Measurements from ENCODE around the gene PCDHGA1.

The PCDHGA1 gene

GRCh38 chr5:141514330-141515133 lies 184.2 kb downstream of the PCDHGA1 start:
- DNase-seq (ENCODE audit: extremely low spot score): no peak
- POLR2A ChIA-PET: no interaction called here
- TF ChIP-seq TARDBP (IDR thresholded peaks at IDR 0.05) (no peak), ELF4 (IDR thresholded peaks at IDR 0.05) (no peak), ZNF384 (IDR thresholded peaks at IDR 0.05) (no peak), CTBP1 (IDR thresholded peaks at IDR 0.05; ENCODE audit: borderline replicate concordance) (no peak)
- CTCF ChIA-PET: interaction anchor here (0.6 to 3.3 kb wide), 5 partner anchors 10 to 270 kb away, joined by 3 to 16 read pairs (median 6); partner anchors contain the start of genes PCDHB15 and PCDHGA11

GRCh38 chr5:141515141-141515540 lies 184.8 kb downstream of the PCDHGA1 start:
- TF ChIP-seq ZNF384 (IDR thresholded peaks at IDR 0.05) (no peak), LEF1 (IDR thresholded peaks at IDR 0.05; ENCODE audit: borderline replicate concordance) (no peak), SUZ12 (IDR thresholded peaks at IDR 0.05) (no peak), FOXA1 (IDR thresholded peaks at IDR 0.05) (no peak), ARNT (IDR thresholded peaks at IDR 0.05) (no peak), PKNOX1 (IDR thresholded peaks at IDR 0.05) (no peak), HDGF (IDR thresholded peaks at IDR 0.05; ENCODE audit: borderline replicate concordance) (no peak), ELF4 (IDR thresholded peaks at IDR 0.05) (no peak), L3MBTL2 (conservative IDR thresholded peaks at IDR 0.05) (no peak)
- ChIA-PET POLR2A (no interaction called here), CTCF (interaction anchor here (0.6 to 3.3 kb wide), 5 partner anchors 9 to 104 kb away, joined by 3 to 16 read pairs (median 8); partner anchors contain the start of gene PCDHGA11)
- DNase-seq (ENCODE audit: extremely low spot score): no peak

- DNase-seq (ENCODE audit: extremely low spot score): no peak
- CTCF ChIA-PET: interaction anchor here (0.6 to 3.3 kb wide), 4 partner anchors 8 to 95 kb away, joined by 3 to 16 read pairs (median 9); partner anchors contain the start of gene PCDHGA11
- no peak for TF ChIP-seq ARNT (IDR thresholded peaks at IDR 0.05)
- no peak for TF ChIP-seq LEF1 (IDR thresholded peaks at IDR 0.05; ENCODE audit: borderline replicate concordance)
- TF ChIP-seq FOXK2 (IDR thresholded peaks at IDR 0.05): no peak
- no peak for TF ChIP-seq ELF4 (IDR thresholded peaks at IDR 0.05)
- TF ChIP-seq HDGF (IDR thresholded peaks at IDR 0.05; ENCODE audit: borderline replicate concordance): no peak
- no peak for TF ChIP-seq CTBP1 (IDR thresholded peaks at IDR 0.05; ENCODE audit: borderline replicate concordance)
- no peak for TF ChIP-seq TARDBP (IDR thresholded peaks at IDR 0.05)
- TF ChIP-seq PKNOX1 (IDR thresholded peaks at IDR 0.05): no peak
- no peak for TF ChIP-seq SUZ12 (IDR thresholded peaks at IDR 0.05)
- no peak for TF ChIP-seq FOXA1 (IDR thresholded peaks at IDR 0.05)
- no peak for TF ChIP-seq NFRKB (IDR thresholded peaks at IDR 0.05)
- TF ChIP-seq FOXM1 (IDR thresholded peaks at IDR 0.05; ENCODE audit: borderline replicate concordance): no peak
- no peak for TF ChIP-seq SP1 (IDR thresholded peaks at IDR 0.05)
- no peak for TF ChIP-seq BHLHE40 (IDR thresholded peaks at IDR 0.05; ENCODE audit: borderline replicate concordance)
- no peak for TF ChIP-seq L3MBTL2 (conservative IDR thresholded peaks at IDR 0.05)
- no peak for TF ChIP-seq ZNF384 (IDR thresholded peaks at IDR 0.05)
Observed at GRCh38 chr5:141515946-141516671, 185.8 kb downstream of the PCDHGA1 start.

GRCh38 chr5:141516672-141517025 lies 186.3 kb downstream of the PCDHGA1 start:
- TF ChIP-seq TARDBP (IDR thresholded peaks at IDR 0.05): no peak
- no peak for TF ChIP-seq BHLHE40 (IDR thresholded peaks at IDR 0.05; ENCODE audit: borderline replicate concordance)
- no peak for TF ChIP-seq LEF1 (IDR thresholded peaks at IDR 0.05; ENCODE audit: borderline replicate concordance)
- no peak for TF ChIP-seq CTBP1 (IDR thresholded peaks at IDR 0.05; ENCODE audit: borderline replicate concordance)
- no peak for TF ChIP-seq SUZ12 (IDR thresholded peaks at IDR 0.05)
- no peak for TF ChIP-seq FOXK2 (IDR thresholded peaks at IDR 0.05)
- TF ChIP-seq NFRKB (IDR thresholded peaks at IDR 0.05): no peak
- TF ChIP-seq L3MBTL2 (conservative IDR thresholded peaks at IDR 0.05): no peak
- CTCF ChIA-PET: no interaction called here
- POLR2A ChIA-PET: no interaction called here
- DNase-seq (ENCODE audit: extremely low spot score): no peak

More at GRCh38 chr5:141515946-141516671, 185.8 kb downstream of the PCDHGA1 start:
- POLR2A ChIA-PET: no interaction called here

- POLR2A ChIA-PET: no interaction called here
- TF ChIP-seq ZNF384 (IDR thresholded peaks at IDR 0.05) (no peak), LEF1 (IDR thresholded peaks at IDR 0.05; ENCODE audit: borderline replicate concordance) (no peak), CTBP1 (IDR thresholded peaks at IDR 0.05; ENCODE audit: borderline replicate concordance) (no peak), TARDBP (IDR thresholded peaks at IDR 0.05) (no peak), ARNT (IDR thresholded peaks at IDR 0.05) (no peak), BHLHE40 (IDR thresholded peaks at IDR 0.05; ENCODE audit: borderline replicate concordance) (no peak), ELF4 (IDR thresholded peaks at IDR 0.05) (no peak), SP1 (IDR thresholded peaks at IDR 0.05) (no peak)
- no peak for DNase-seq (ENCODE audit: extremely low spot score)
- CTCF ChIA-PET: interaction anchor here (1.4 kb wide), 1 partner anchor 97 kb away, joined by 5 read pairs; the partner anchor contains the start of gene PCDHGA11
Observed at GRCh38 chr5:141517312-141517711, 187.0 kb downstream of the PCDHGA1 start.

- ChIA-PET CTCF (interaction anchor here (1.4 kb wide), 2 partner anchors 11 to 97 kb away, joined by 4 to 5 read pairs; partner anchors contain the start of gene PCDHGA11), POLR2A (no interaction called here)
- TF ChIP-seq PKNOX1 (IDR thresholded peaks at IDR 0.05) (no peak), BHLHE40 (IDR thresholded peaks at IDR 0.05; ENCODE audit: borderline replicate concordance) (no peak), SUZ12 (IDR thresholded peaks at IDR 0.05) (no peak), TARDBP (IDR thresholded peaks at IDR 0.05) (no peak), SP1 (IDR thresholded peaks at IDR 0.05) (no peak)
- no peak for DNase-seq (ENCODE audit: extremely low spot score)
Observed at GRCh38 chr5:141517880-141518617, 187.7 kb downstream of the PCDHGA1 start.

Measured in HEK293T (cell line).